Measurements from ENCODE around the gene ELMO1.

The ELMO1 gene

GRCh38 chr7:37364856-37365255, 83.8 kb downstream of the ELMO1 start:
- no peak for DNase-seq (ENCODE audit: low spot score)
- in situ Hi-C loops (cut with MboI; ENCODE audit: low pct_unique_long_range_greater_than_20kb, low sequenced_read_pairs, unreplicated experiment) = no loop called here
- no peak for TF ChIP-seq CTCF (IDR thresholded peaks at IDR 0.05; ENCODE audit: extremely low read depth, insufficient read depth, missing control alignments)

- in situ Hi-C loops (cut with MboI; ENCODE audit: low pct_unique_long_range_greater_than_20kb, low sequenced_read_pairs, unreplicated experiment) = no loop called here
- DNase-seq (ENCODE audit: low spot score) = no peak
- no peak for TF ChIP-seq CTCF (IDR thresholded peaks at IDR 0.05; ENCODE audit: extremely low read depth, insufficient read depth, missing control alignments)
Measured at GRCh38 chr7:37363536-37364491, 84.8 kb downstream of the ELMO1 start.

- in situ Hi-C loops (cut with MboI; ENCODE audit: low pct_unique_long_range_greater_than_20kb, low sequenced_read_pairs, unreplicated experiment) = no loop called here
- DNase-seq (ENCODE audit: low spot score) = no peak
- TF ChIP-seq CTCF (IDR thresholded peaks at IDR 0.05; ENCODE audit: extremely low read depth, insufficient read depth, missing control alignments) = no peak
Measured at GRCh38 chr7:37362802-37363201, 85.9 kb downstream of the ELMO1 start.

- in situ Hi-C loops (cut with MboI; ENCODE audit: low pct_unique_long_range_greater_than_20kb, low sequenced_read_pairs, unreplicated experiment) = no loop called here
- no peak for DNase-seq (ENCODE audit: low spot score)
- TF ChIP-seq CTCF (IDR thresholded peaks at IDR 0.05; ENCODE audit: extremely low read depth, insufficient read depth, missing control alignments) = no peak
Measured at GRCh38 chr7:37360484-37360883, 88.2 kb downstream of the ELMO1 start.

GRCh38 chr7:37359662-37360444, 88.8 kb downstream of the ELMO1 start:
- no peak for DNase-seq (ENCODE audit: low spot score)
- no peak for TF ChIP-seq CTCF (IDR thresholded peaks at IDR 0.05; ENCODE audit: extremely low read depth, insufficient read depth, missing control alignments)
- in situ Hi-C loops (cut with MboI; ENCODE audit: low pct_unique_long_range_greater_than_20kb, low sequenced_read_pairs, unreplicated experiment) = no loop called here

- in situ Hi-C loops (cut with MboI; ENCODE audit: low pct_unique_long_range_greater_than_20kb, low sequenced_read_pairs, unreplicated experiment) = no loop called here
- TF ChIP-seq CTCF (IDR thresholded peaks at IDR 0.05; ENCODE audit: extremely low read depth, insufficient read depth, missing control alignments) = no peak
- no peak for DNase-seq (ENCODE audit: low spot score)
Measured at GRCh38 chr7:37359180-37359579, 89.5 kb downstream of the ELMO1 start.

Data from GM13977 (cell line).